ENCODE measurements around the gene EZH1.

EZH1 gene

DNA sequence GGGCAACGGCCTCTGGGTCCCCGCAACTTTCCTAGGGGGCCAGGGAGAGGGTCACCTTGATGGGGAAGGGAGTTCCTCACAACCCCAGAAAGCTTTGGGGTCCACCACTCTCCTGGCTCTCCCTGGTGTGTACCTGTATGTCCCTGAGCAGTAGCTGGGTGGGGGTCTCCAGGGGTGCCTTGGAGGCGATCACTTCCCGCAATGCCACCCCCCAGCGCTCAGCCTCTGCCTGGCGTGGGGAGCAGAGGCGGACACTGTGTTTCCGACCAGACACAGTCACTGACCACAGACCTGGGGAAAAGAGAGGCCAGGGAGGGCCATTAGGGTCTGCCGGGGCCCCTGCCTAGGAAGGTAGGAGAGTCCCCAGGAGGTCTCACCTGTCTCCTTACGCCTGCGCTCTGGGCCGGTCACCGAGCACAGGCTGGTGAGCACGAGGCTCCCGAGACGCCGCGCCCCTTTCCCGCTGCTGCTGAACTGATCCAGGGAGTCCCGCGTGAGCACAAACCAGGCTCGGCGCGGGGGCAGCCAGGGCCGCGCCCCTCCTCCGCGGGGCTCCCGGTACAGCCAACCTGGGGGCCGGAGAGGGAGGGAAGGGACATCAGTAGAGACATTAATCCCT lies 71.5 kb downstream of the EZH1 start:
- Histone ChIP-seq H3K23ac (ENCODE audit: low read depth, low read length, poor library complexity) (no peak overlapping the region), H3K9ac (ENCODE audit: low read depth, low read length, poor library complexity) (no peak overlapping the region), H4K91ac (ENCODE audit: low read depth, low read length, poor library complexity) (no peak overlapping the region), H2AFZ (ENCODE audit: low read length) (no peak overlapping the region), H3K79me1 (ENCODE audit: low read depth, low read length) (peaks cover 19% of the 10 kb centered on the region), H4K8ac (ENCODE audit: low read depth, low read length) (no peak overlapping the region), H2AK5ac (ENCODE audit: low read depth, low read length) (peak overlapping the region; percentile 84), H3K9me3 (replicated peaks in 1 of 2; ENCODE audit: control insufficient read depth in 2 of 2, insufficient read depth in 1 of 2, low read depth in 1 of 2, low read length in 2 of 2) (peaks cover 0 to 2% of the 10 kb centered on the region in 2 donors), H3K27ac (replicated peaks; ENCODE audit: low read length) (no peak overlapping the region), H3K27me3 (ENCODE audit: control insufficient read depth in 3 of 3, insufficient read depth in 3 of 3, low read depth in 1 of 3, low read length in 3 of 3) (peaks cover 0 to 58% (median 10%) of the 10 kb centered on the region in 3 experiments), H2BK15ac (ENCODE audit: low read length) (no peak overlapping the region), H3K4me3 (ENCODE audit: low read length in 2 of 2) (no peak overlapping the region), H2BK120ac (ENCODE audit: low read depth, low read length) (no peak overlapping the region), H3K4me2 (ENCODE audit: insufficient read depth, low read length, poor library complexity, severe bottlenecking) (peak overlapping the region; percentile 18), H3K14ac (ENCODE audit: low read length) (peak overlapping the region; percentile 3), H3K4ac (ENCODE audit: low read length) (no peak overlapping the region), H2BK5ac (ENCODE audit: low read length) (peak overlapping the region; percentile 66), H3K18ac (ENCODE audit: low read length) (peak overlapping the region; percentile 83), H3K36me3 (replicated peaks in 1 of 2; ENCODE audit: control insufficient read depth in 2 of 2, insufficient read depth in 2 of 2, low read length in 2 of 2) (peaks cover 4 to 51% of the 10 kb centered on the region in 2 donors), H3K4me1 (ENCODE audit: control insufficient read depth in 2 of 2, insufficient read depth in 1 of 2, low read depth in 1 of 2, low read length in 2 of 2) (peaks cover 17 to 39% of the 10 kb centered on the region in 2 donors), H2BK12ac (ENCODE audit: low read length) (no peak overlapping the region)
- no peak for DNase-seq (ENCODE audit: low spot score)
- WGBS, 2 donors (ENCODE audit: extremely low coverage in 2 of 2, insufficient read length in 2 of 2, insufficient replicate concordance in 1 of 2) = no CpG with 5 or more reads among the region's 30 CpGs

DNA sequence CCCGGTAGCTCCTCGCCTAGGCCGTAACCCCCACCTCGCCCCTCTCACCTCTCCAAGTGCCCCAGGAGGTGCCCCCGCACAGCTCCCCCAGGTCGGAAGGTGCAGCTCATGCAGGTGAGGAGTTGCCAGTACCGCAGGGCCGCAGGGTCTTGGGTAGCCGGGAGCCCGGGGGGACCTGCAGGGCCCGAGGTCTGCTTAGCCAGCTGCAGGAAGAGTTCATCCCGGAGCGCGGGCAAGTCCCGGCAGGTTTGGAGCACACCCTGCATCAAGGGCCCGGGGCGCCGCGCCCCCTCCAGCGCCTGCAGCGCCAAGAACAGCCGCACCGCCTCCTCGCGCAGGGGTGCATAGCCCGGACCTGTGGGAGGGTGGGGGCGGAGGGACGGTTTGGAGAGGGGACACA lies 72.8 kb downstream of the EZH1 start:
- Histone ChIP-seq H3K36me3 (replicated peaks in 1 of 2; ENCODE audit: control insufficient read depth in 2 of 2, insufficient read depth in 2 of 2, low read length in 2 of 2) (peaks cover 7 to 63% of the 10 kb centered on the region in 2 donors), H3K27me3 (ENCODE audit: control insufficient read depth in 3 of 3, insufficient read depth in 3 of 3, low read depth in 1 of 3, low read length in 3 of 3) (peaks cover 0 to 58% (median 10%) of the 10 kb centered on the region in 3 experiments)
- no CpG with 5 or more reads among the region's 28 CpGs for WGBS, 2 donors (ENCODE audit: extremely low coverage in 2 of 2, insufficient read length in 2 of 2, insufficient replicate concordance in 1 of 2)

DNA sequence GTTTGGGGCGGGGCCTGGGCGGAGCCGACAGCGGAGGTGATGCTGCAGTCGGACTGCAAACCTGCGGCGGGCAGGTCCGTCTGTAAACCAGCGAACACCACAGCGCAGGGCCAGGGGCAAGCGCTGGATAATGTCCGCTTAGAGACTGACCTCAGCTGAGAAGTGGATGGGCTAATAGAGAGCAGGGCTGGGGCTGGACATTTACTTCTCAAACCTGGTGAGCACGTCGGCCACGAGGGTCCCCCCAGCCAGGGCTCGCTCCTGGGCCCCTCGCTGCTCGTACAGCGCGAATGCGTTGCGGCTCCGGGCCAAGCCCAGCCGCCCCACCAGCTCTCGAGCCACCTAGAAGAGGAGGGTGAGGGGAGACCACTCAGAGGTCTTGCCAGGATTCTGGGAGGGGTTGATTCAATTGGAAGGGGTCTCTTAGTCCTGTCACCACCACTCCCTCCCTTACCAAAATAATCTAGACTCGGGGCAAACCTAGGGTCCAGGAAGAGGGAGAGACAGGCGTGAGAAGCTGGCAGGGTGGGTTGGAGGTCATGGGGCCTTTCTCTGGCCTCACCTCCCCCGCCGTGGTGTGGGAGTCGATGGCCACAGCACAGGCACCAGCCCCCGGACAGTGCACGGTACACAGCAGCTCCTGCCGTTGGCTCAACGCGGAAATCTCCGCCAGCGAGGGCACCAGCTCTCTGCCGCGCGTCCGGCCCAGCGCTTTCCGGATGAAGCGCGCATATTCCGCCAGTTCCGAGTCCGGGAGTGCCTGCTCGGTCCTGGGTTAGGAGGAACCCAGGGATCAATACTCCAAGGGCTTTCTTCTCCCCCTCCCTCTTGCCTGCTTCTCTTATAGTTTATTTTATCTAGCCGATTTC lies 73.8 kb downstream of the EZH1 start:
- WGBS, 2 donors (ENCODE audit: extremely low coverage in 2 of 2, insufficient read length in 2 of 2, insufficient replicate concordance in 1 of 2) = no CpG with 5 or more reads among the region's 50 CpGs
- Histone ChIP-seq H3K18ac (ENCODE audit: low read length) (peak overlapping the region; percentile 64), H2BK15ac (ENCODE audit: low read length) (peak overlapping the region; percentile 81), H3K23ac (ENCODE audit: low read depth, low read length, poor library complexity) (peak overlapping the region; percentile 73), H2BK5ac (ENCODE audit: low read length) (no peak overlapping the region), H3K27me3 (ENCODE audit: control insufficient read depth in 3 of 3, insufficient read depth in 3 of 3, low read depth in 1 of 3, low read length in 3 of 3) (peaks cover 0 to 54% (median 10%) of the 10 kb centered on the region in 3 experiments), H3K4ac (ENCODE audit: low read length) (no peak overlapping the region), H4K8ac (ENCODE audit: low read depth, low read length) (no peak overlapping the region), H4K91ac (ENCODE audit: low read depth, low read length, poor library complexity) (no peak overlapping the region), H3K9me3 (replicated peaks in 1 of 2; ENCODE audit: control insufficient read depth in 2 of 2, insufficient read depth in 1 of 2, low read depth in 1 of 2, low read length in 2 of 2) (peaks cover 0 to 2% of the 10 kb centered on the region in 2 donors), H3K36me3 (replicated peaks in 1 of 2; ENCODE audit: control insufficient read depth in 2 of 2, insufficient read depth in 2 of 2, low read length in 2 of 2) (peaks cover 13 to 72% of the 10 kb centered on the region in 2 donors), H3K4me3 (ENCODE audit: low read length in 2 of 2) (no peak overlapping the region), H3K4me1 (ENCODE audit: control insufficient read depth in 2 of 2, insufficient read depth in 1 of 2, low read depth in 1 of 2, low read length in 2 of 2) (peaks cover 12 to 38% of the 10 kb centered on the region in 2 donors), H3K79me1 (ENCODE audit: low read depth, low read length) (peaks cover 15% of the 10 kb centered on the region), H2AK5ac (ENCODE audit: low read depth, low read length) (peak overlapping the region; percentile 84), H2BK12ac (ENCODE audit: low read length) (peak overlapping the region; percentile 84), H3K27ac (replicated peaks; ENCODE audit: low read length) (no peak overlapping the region), H3K9ac (ENCODE audit: low read depth, low read length, poor library complexity) (peak overlapping the region; percentile 81), H2AFZ (ENCODE audit: low read length) (no peak overlapping the region), H3K14ac (ENCODE audit: low read length) (no peak overlapping the region), H2BK120ac (ENCODE audit: low read depth, low read length) (peak overlapping the region; percentile 81), H3K4me2 (ENCODE audit: insufficient read depth, low read length, poor library complexity, severe bottlenecking) (peak overlapping the region; percentile 93)
- no peak for DNase-seq (ENCODE audit: low spot score)

More for the DNA sequence above, 72.8 kb downstream of the EZH1 start:
- Histone ChIP-seq H4K8ac (ENCODE audit: low read depth, low read length) (no peak overlapping the region), H3K79me1 (ENCODE audit: low read depth, low read length) (peaks cover 19% of the 10 kb centered on the region), H3K18ac (ENCODE audit: low read length) (peak overlapping the region; percentile 48), H3K4ac (ENCODE audit: low read length) (peak overlapping the region; percentile 37), H2BK12ac (ENCODE audit: low read length) (no peak overlapping the region), H2BK120ac (ENCODE audit: low read depth, low read length) (no peak overlapping the region), H2BK5ac (ENCODE audit: low read length) (no peak overlapping the region), H3K4me2 (ENCODE audit: insufficient read depth, low read length, poor library complexity, severe bottlenecking) (no peak overlapping the region), H3K23ac (ENCODE audit: low read depth, low read length, poor library complexity) (peak overlapping the region; percentile 55), H2AK5ac (ENCODE audit: low read depth, low read length) (no peak overlapping the region), H3K9ac (ENCODE audit: low read depth, low read length, poor library complexity) (no peak overlapping the region), H3K27ac (replicated peaks; ENCODE audit: low read length) (no peak overlapping the region), H2AFZ (ENCODE audit: low read length) (no peak overlapping the region), H3K14ac (ENCODE audit: low read length) (peak overlapping the region; percentile 38), H3K4me1 (ENCODE audit: control insufficient read depth in 2 of 2, insufficient read depth in 1 of 2, low read depth in 1 of 2, low read length in 2 of 2) (peaks cover 12 to 38% of the 10 kb centered on the region in 2 donors), H4K91ac (ENCODE audit: low read depth, low read length, poor library complexity) (no peak overlapping the region), H3K9me3 (replicated peaks in 1 of 2; ENCODE audit: control insufficient read depth in 2 of 2, insufficient read depth in 1 of 2, low read depth in 1 of 2, low read length in 2 of 2) (peaks cover 0 to 2% of the 10 kb centered on the region in 2 donors), H3K4me3 (ENCODE audit: low read length in 2 of 2) (no peak overlapping the region), H2BK15ac (ENCODE audit: low read length) (no peak overlapping the region)
- DNase-seq (ENCODE audit: low spot score) = no peak
